IMR-90 (cell line): ENCODE data around the gene TBC1D22A.

ENCODE experiments used
- BHLHE40 ChIP-seq: fragments of 150-350 bp; IDR thresholded peaks from 2 replicates; pipeline ENCODE4 v1.6.1; 2016; ENCODE audit warnings: mild to moderate bottlenecking, low read depth, low read length
- CEBPB ChIP-seq: IDR thresholded peaks from 2 replicates; pipeline ENCODE4 v1.6.1; 2012; ENCODE audit warnings: low read depth, low read length, improper control_type of control experiment
- CHD1 ChIP-seq: IDR thresholded peaks from 2 replicates; pipeline ENCODE4 v1.6.1; 2012; ENCODE audit warnings: low read depth, low read length, improper control_type of control experiment
- CTCF ChIP-seq: conservative IDR thresholded peaks from 2 replicates; pipeline ENCODE4 v1.5.1; 2012; ENCODE audit warnings: mild to moderate bottlenecking, low read depth, low read length, improper control_type of control experiment
- FOS ChIP-seq: fragments of 150-350 bp; IDR thresholded peaks from 2 replicates; pipeline ENCODE4 v1.6.1; 2016; ENCODE audit warnings: low read depth, low read length
- MAFK ChIP-seq: IDR thresholded peaks from 2 replicates; pipeline ENCODE4 v1.6.1; 2012; ENCODE audit warnings: low read depth, low read length, improper control_type of control experiment
- MXI1 ChIP-seq: IDR thresholded peaks from 2 replicates; pipeline ENCODE4 v1.6.1; 2012; ENCODE audit warnings: low read depth, mild to moderate bottlenecking, low read length, moderate library complexity, borderline replicate concordance
- POLR2A ChIP-seq: IDR thresholded peaks from 2 replicates; pipeline ENCODE4 v1.6.1; 2012; ENCODE audit warnings: mild to moderate bottlenecking, low read depth, low read length
- RCOR1 ChIP-seq: IDR thresholded peaks from 2 replicates; pipeline ENCODE4 v1.6.1; 2012; ENCODE audit warnings: mild to moderate bottlenecking, low read length, improper control_type of control experiment; ENCODE audit not compliant: insufficient replicate concordance

DNA sequence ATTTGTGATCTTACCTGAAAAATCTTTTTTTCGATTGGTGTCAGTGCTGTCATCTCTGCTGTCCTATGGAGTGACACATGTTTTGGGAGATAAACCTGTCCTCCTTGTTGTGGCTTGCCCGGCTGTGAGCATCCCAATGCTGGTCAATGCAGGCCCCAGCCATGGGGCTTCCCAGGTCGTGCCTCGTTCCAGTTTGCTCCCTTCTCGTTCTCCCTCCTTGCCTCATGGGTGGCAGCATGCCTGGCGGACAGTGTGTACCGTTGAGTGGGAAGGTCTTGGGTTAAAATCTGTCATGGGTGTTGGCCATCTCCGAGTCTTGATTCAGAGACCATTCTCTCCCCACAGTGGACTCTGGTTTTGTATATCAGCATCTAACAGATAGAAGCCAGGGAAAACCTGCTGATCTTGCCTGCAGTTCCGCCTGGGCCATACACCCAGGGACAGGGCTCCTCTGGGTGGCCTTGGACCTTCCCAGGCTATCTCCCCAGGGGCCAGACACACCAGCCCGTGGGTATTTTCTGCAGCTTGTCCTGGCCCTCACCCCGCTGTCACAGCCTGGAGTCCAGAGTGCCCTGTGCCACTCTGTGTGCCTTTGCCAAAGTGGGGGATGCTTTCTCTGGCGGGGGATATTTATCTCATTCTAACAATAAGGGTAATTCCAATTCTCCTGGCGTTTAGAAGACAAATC lies 208.1 kb downstream of the TBC1D22A start:
- TF ChIP-seq FOS = no peak
- TF ChIP-seq CTCF = no peak
- TF ChIP-seq POLR2A = no peak
- TF ChIP-seq CEBPB = no peak
- TF ChIP-seq CHD1 = no peak
- TF ChIP-seq BHLHE40 = no peak
- no peak for TF ChIP-seq RCOR1
- no peak for TF ChIP-seq MAFK
- TF ChIP-seq MXI1 = no peak
